Right lung (tissue), 5 donors: ENCODE data around the gene EAF2. TPM values are rescaled to one million over a fixed set of nuclear protein-coding genes. Genes with fewer than 3 reads are reported as not detected.

ENCODE experiments used
- polyA plus RNA-seq, 5 donors: library from polyadenylated mRNA; unstranded; fragments of 120-200 nt; gene quantifications; one replicate each; pipeline versions ENCODE4 v1.2.1 to v1.2.3, GENCODE V29; 2013; ENCODE audit warnings: inconsistent platforms in 1 of 5, low replicate concordance in 1 of 5; ENCODE audit not compliant: insufficient read length in 5 of 5, insufficient read depth in 1 of 5

Gene EAF2
- polyA plus RNA-seq, 5 donors, result 3.6 to 5.2 (median 4.0) TPM

Other genes with a start within 250 kb of the EAF2 start
- gene FBXO40, start 241.8 kb upstream of the EAF2 start, polyA plus RNA-seq, result under 1 TPM; 0.03 to 0.10 (median 0.06) TPM
- 1 to 10 TPM; 6.4 to 9.1 (median 7.5) TPM for gene HCLS1, start 174.3 kb upstream of the EAF2 start, polyA plus RNA-seq
- gene GOLGB1, start 85.5 kb upstream of the EAF2 start, polyA plus RNA-seq, result 10 to 100 TPM; 56.3 to 75.4 (median 71.1) TPM
- 10 to 100 TPM; 31.0 to 49.7 (median 40.3) TPM for gene IQCB1, start 149 bp upstream of the EAF2 start, polyA plus RNA-seq
- gene SLC15A2, start 59.2 kb downstream of the EAF2 start, polyA plus RNA-seq, result 10 to 100 TPM; 13.4 to 29.5 (median 26.0) TPM
- gene ILDR1, start 187.0 kb downstream of the EAF2 start, polyA plus RNA-seq, result 1 to 10 TPM; 4.2 to 6.7 (median 4.7) TPM
- 1 to 10 TPM; 2.1 to 4.3 (median 3.3) TPM for gene CD86, start 220.2 kb downstream of the EAF2 start, polyA plus RNA-seq